Panc1 (cell line): Measurements from ENCODE around the gene TMEM123. TPM values are rescaled to one million over a fixed set of nuclear protein-coding genes. Genes with fewer than 3 reads are reported as not detected.

Experiments used
- ATAC-seq: fragments of 200-7000 bp; cut with Tn5 transposase; 2 replicates; pipeline ENCODE4 v1.9.1; 2020; ENCODE audit warnings: mild to moderate bottlenecking, moderate library complexity
- BruUV-seq: library from RNA; stranded (reverse); fragments of 400-500 nt; replicated peaks from 2 replicates; lab custom pipeline; 2021; lab: Mats Ljungman, UMichigan
- CTCF ChIA-PET: fragments of 300-600 bp; sonication (Branson Sonifier 250); formaldehyde crosslinking; loops from one replicate; lab custom pipeline; 2022; ENCODE audit warnings: antibody characterized with exemption; lab: Charles Lee
- POLR2A ChIA-PET: fragments of 300-600 bp; sonication (Branson Sonifier 250); formaldehyde crosslinking; loops from one replicate; lab custom pipeline; 2022; ENCODE audit warnings: antibody characterized with exemption; lab: Charles Lee
- DNase-seq: peaks from one replicate; pipeline ENCODE4 v3.0.0-alpha.2; 2010; ENCODE audit warnings: low read depth, low spot score
- H3K27ac ChIP-seq: 2 replicates; pipeline ENCODE4 v1.5.1; 2011; ENCODE audit warnings: mild to moderate bottlenecking, low read length, inconsistent platforms
- H3K27me3 ChIP-seq: fragments of 200-500 bp; sonication (Bioruptor generic); 2 replicates; pipeline ENCODE4 v1.6.0; 2014; ENCODE audit warnings: low read length, inconsistent platforms; ENCODE audit not compliant: control insufficient read depth, insufficient read depth
- H3K36me3 ChIP-seq: fragments of 200-500 bp; sonication (Bioruptor generic); 2 replicates; pipeline ENCODE4 v1.5.1; 2014; ENCODE audit warnings: inconsistent platforms, mild to moderate bottlenecking, low read length, moderate library complexity; ENCODE audit not compliant: control insufficient read depth, insufficient read depth
- H3K4me1 ChIP-seq: 2 replicates; pipeline ENCODE4 v1.5.1; 2011; ENCODE audit warnings: inconsistent platforms, mild to moderate bottlenecking, low read length, moderate library complexity; ENCODE audit not compliant: control insufficient read depth, insufficient read depth
- H3K4me3 ChIP-seq, 2 experiments: 2 replicates each; pipeline ENCODE4 v1.5.1; 2011 to 2012; ENCODE audit warnings: low read depth in 2 of 2, low read length in 2 of 2, mild to moderate bottlenecking in 2 of 2, inconsistent platforms in 1 of 2, moderate library complexity in 1 of 2
- H3K9me3 ChIP-seq: fragments of 200-500 bp; sonication (Bioruptor generic); 2 replicates; pipeline ENCODE4 v1.5.1; 2014; ENCODE audit warnings: low read depth, mild to moderate bottlenecking, inconsistent platforms, low read length, moderate library complexity; ENCODE audit not compliant: control insufficient read depth, insufficient read depth
- CTCF ChIP-seq: fragments of 450-650 bp; IDR thresholded peaks from 2 replicates; pipeline ENCODE4 v1.5.1; 2017; ENCODE audit warnings: mild to moderate bottlenecking
- POLR2AphosphoS5 ChIP-seq: IDR thresholded peaks from 2 replicates; pipeline ENCODE4 v1.6.1; 2012; ENCODE audit warnings: mild to moderate bottlenecking, low read depth, low read length, moderate library complexity
- REST ChIP-seq, 2 experiments: IDR thresholded peaks; 2 replicates each; pipeline ENCODE4 v1.6.1; 2011 to 2012; ENCODE audit warnings: low read depth in 2 of 2, control low read depth in 1 of 2, low read length in 1 of 2, mild to moderate bottlenecking in 1 of 2, moderate library complexity in 1 of 2; ENCODE audit not compliant: insufficient read depth in 1 of 2
- SIN3A ChIP-seq: IDR thresholded peaks from 2 replicates; pipeline ENCODE4 v1.6.1; 2012; ENCODE audit warnings: low read depth, mild to moderate bottlenecking, low read length, moderate library complexity, borderline replicate concordance; ENCODE audit not compliant: insufficient read depth
- TCF7L2 ChIP-seq: IDR thresholded peaks from 2 replicates; pipeline ENCODE4 v1.6.1; 2011; ENCODE audit warnings: mild to moderate bottlenecking, low read depth, low read length, inconsistent platforms
- in situ Hi-C: cut with HindIII; loops from 2 replicates; pipeline ENCODE4 v1.10.0; 2016; ENCODE audit warnings: low sequenced_read_pairs, low pct_unique_long_range_greater_than_20kb
- intact Hi-C: fragments of 100-400 bp; cut with micrococcal nuclease; formaldehyde crosslinking; loops from one replicate; pipeline ENCODE4 v1.10.0; 2022; ENCODE audit not compliant: unreplicated experiment
- total RNA-seq: library from RNA; stranded (reverse); gene quantifications from one replicate; pipeline ENCODE4 v1.2.1, GENCODE V29; 2021; ENCODE audit not compliant: unreplicated experiment

TMEM123 gene
- total RNA-seq, 1 experiment from 2014 or later: 383 TPM

- ChIA-PET POLR2A (no interaction called here), CTCF (no interaction called here)
- in situ Hi-C loops: no loop called here
- DNase-seq (no peak), ATAC-seq (no peak)
- H3K27ac ChIP-seq: peak overlapping the region; percentile 10; the same call in 1 of the 2 replicates
- no peaks in the 10 kb centered on the region for H3K9me3 ChIP-seq
- intact Hi-C loops: loop anchor here (5.0 kb wide), 2 partner anchors 98 to 167 kb away; no protein-coding TSS in a partner anchor
- no peaks in the 10 kb centered on the region for H3K36me3 ChIP-seq
- no peaks in the 10 kb centered on the region for H3K27me3 ChIP-seq
- H3K4me3 ChIP-seq: no peak overlapping the region
- TF ChIP-seq CTCF (no peak), TCF7L2 (no peak), POLR2AphosphoS5 (no peak), REST (IDR thresholded peaks at IDR 0.05; ENCODE audit: insufficient read depth in 1 of 2, low read depth in 2 of 2, low read length in 1 of 2) (no peak), SIN3A (no peak)
- H3K4me1 ChIP-seq: peaks cover 14% of the 10 kb centered on the region
- BruUV-seq: no TSS peak
Observed at GRCh38 chr11:102499931-102500330, 47.4 kb upstream of the TMEM123 start.

- Histone ChIP-seq H3K9me3 (no peaks in the 10 kb centered on the region), H3K27ac (peak overlapping the region; percentile 8; the same call in 1 of the 2 replicates), H3K4me3 (no peak overlapping the region), H3K36me3 (no peaks in the 10 kb centered on the region), H3K4me1 (peaks cover 21% of the 10 kb centered on the region), H3K27me3 (no peaks in the 10 kb centered on the region)
- DNase-seq (no peak), ATAC-seq (no peak)
- ChIA-PET CTCF (interaction anchor here (0.6 to 1.4 kb wide), 5 partner anchors 20 to 168 kb away, joined by 3 to 13 read pairs (median 5); no protein-coding TSS in a partner anchor), POLR2A (no interaction called here)
- intact Hi-C loops: loop anchor here (5.0 kb wide), 2 partner anchors 97 to 168 kb away; no protein-coding TSS in a partner anchor
- TF ChIP-seq POLR2AphosphoS5 (no peak), REST (IDR thresholded peaks at IDR 0.05; ENCODE audit: insufficient read depth in 1 of 2, low read depth in 2 of 2, low read length in 1 of 2) (no peak), SIN3A (no peak), CTCF (no peak), TCF7L2 (no peak)
- in situ Hi-C loops: no loop called here
- no TSS peak for BruUV-seq
Observed at GRCh38 chr11:102499151-102499550, 46.6 kb upstream of the TMEM123 start.
